Lower lobe of right lung (tissue), 2 donors: ENCODE measurements around the gene LDLRAD4. TPM values are rescaled to one million over a fixed set of nuclear protein-coding genes. Genes with fewer than 3 reads are reported as not detected.

Experiments used
- ATAC-seq, 2 donors: fragments of 200-7000 bp; cut with Tn5 transposase; one replicate each; pipeline ENCODE4 v1.9.1; 2020 to 2022; ENCODE audit warnings: mild to moderate bottlenecking in 2 of 2, moderate library complexity in 2 of 2
- DNase-seq: peaks from one replicate; pipeline ENCODE4 v3.0.0-alpha.2; 2020
- H3K27ac ChIP-seq: fragments of 200-600 bp; one replicate; pipeline ENCODE4 v1.8.0; 2022
- H3K27me3 ChIP-seq: fragments of 200-600 bp; one replicate; pipeline ENCODE4 v1.8.0; 2022; ENCODE audit warnings: low read depth
- H3K36me3 ChIP-seq: fragments of 200-600 bp; one replicate; pipeline ENCODE4 v1.8.0; 2022; ENCODE audit warnings: mild to moderate bottlenecking
- H3K4me1 ChIP-seq: fragments of 200-600 bp; one replicate; pipeline ENCODE4 v1.8.0; 2022
- H3K4me3 ChIP-seq: fragments of 200-600 bp; one replicate; pipeline ENCODE4 v1.8.0; 2022; ENCODE audit warnings: mild to moderate bottlenecking
- H3K9me3 ChIP-seq: fragments of 200-600 bp; one replicate; pipeline ENCODE4 v1.8.0; 2022
- CTCF ChIP-seq: fragments of 200-600 bp; IDR thresholded peaks from one replicate; pipeline ENCODE4 v1.8.0; 2022; ENCODE audit warnings: antibody characterized with exemption, mild to moderate bottlenecking
- intact Hi-C: fragments of 100-400 bp; cut with DNase I; formaldehyde crosslinking; loops from one replicate; pipeline ENCODE4 v1.11.0; 2022
- total RNA-seq: library from RNA; stranded (reverse); fragmentation: NEBNext Ultra II Directional; extraction: Animal tissue kit (Norgen Biotek cat#: 25700); gene quantifications from one replicate; pipeline ENCODE4 v1.2.1, GENCODE V29; 2021
- donor health status: DM: no; HTN: yes; CAD: no; lungs with severe emphysema.

LDLRAD4 gene
- total RNA-seq, 1 donor from 2014 or later: 24.6 TPM

- DNase-seq (no peak), ATAC-seq (peak; percentile 47 to 57)
- intact Hi-C loops: no loop called here
- peaks cover 26% of the 10 kb centered on the region for H3K4me1 ChIP-seq
- no peaks in the 10 kb centered on the region for H3K27me3 ChIP-seq
- peak overlapping the region; percentile 20 for H3K4me3 ChIP-seq
- H3K27ac ChIP-seq: peak overlapping the region; percentile 74
- no peaks in the 10 kb centered on the region for H3K36me3 ChIP-seq
- TF ChIP-seq CTCF: no peak
- H3K9me3 ChIP-seq: no peaks in the 10 kb centered on the region
These were observed 281.8 kb downstream of the LDLRAD4 start for GRCh38 chr18:13500227-13500865.

- Histone ChIP-seq H3K27me3 (no peaks in the 10 kb centered on the region), H3K36me3 (no peaks in the 10 kb centered on the region), H3K4me1 (peaks cover 26% of the 10 kb centered on the region), H3K27ac (peak overlapping the region; percentile 74), H3K9me3 (no peaks in the 10 kb centered on the region), H3K4me3 (no peak overlapping the region)
- no peak for TF ChIP-seq CTCF
- intact Hi-C loops: no loop called here
- no peak for DNase-seq
- peak; percentile 86 to 94 for ATAC-seq
These were observed 282.4 kb downstream of the LDLRAD4 start for GRCh38 chr18:13500869-13501542.

- ATAC-seq (peak in 1 of 2 donors; percentile 8), DNase-seq (no peak)
- Histone ChIP-seq H3K36me3 (no peaks in the 10 kb centered on the region), H3K9me3 (no peaks in the 10 kb centered on the region), H3K4me3 (no peak overlapping the region), H3K27me3 (no peaks in the 10 kb centered on the region), H3K27ac (no peak overlapping the region), H3K4me1 (peaks cover 26% of the 10 kb centered on the region)
- no peak for TF ChIP-seq CTCF
- intact Hi-C loops: no loop called here
These were observed 283.0 kb downstream of the LDLRAD4 start for GRCh38 chr18:13501543-13501887.

GRCh38 chr18:13501891-13502290 lies 283.3 kb downstream of the LDLRAD4 start:
- Histone ChIP-seq H3K27me3 (no peaks in the 10 kb centered on the region), H3K9me3 (no peaks in the 10 kb centered on the region), H3K27ac (no peak overlapping the region), H3K4me3 (no peak overlapping the region), H3K4me1 (peaks cover 26% of the 10 kb centered on the region), H3K36me3 (no peaks in the 10 kb centered on the region)
- intact Hi-C loops: no loop called here
- ATAC-seq (peak in 1 of 2 donors; percentile 67), DNase-seq (no peak)
- TF ChIP-seq CTCF: no peak

GRCh38 chr18:13502585-13502984 lies 284.0 kb downstream of the LDLRAD4 start:
- Histone ChIP-seq H3K36me3 (no peaks in the 10 kb centered on the region), H3K27ac (no peak overlapping the region), H3K4me3 (no peak overlapping the region), H3K27me3 (no peaks in the 10 kb centered on the region), H3K9me3 (no peaks in the 10 kb centered on the region), H3K4me1 (peaks cover 26% of the 10 kb centered on the region)
- intact Hi-C loops: no loop called here
- DNase-seq (no peak), ATAC-seq (peak; percentile 20 to 29)
- no peak for TF ChIP-seq CTCF
